Heart left ventricle (tissue), 13 donors: Measurements from ENCODE around the gene NFKBIE.

Source experiments
- CTCF ChIP-seq, 12 donors: fragments of 200-600 bp; sonication (generic) in 4 of 12; IDR thresholded peaks; one replicate each; pipeline versions ENCODE4 v1.5.0 to v1.8.0; 2018 to 2022; ENCODE audit warnings: antibody characterized with exemption in 12 of 12, mild to moderate bottlenecking in 5 of 12
- POLR2A ChIP-seq, 2 donors: fragments of 450-650 bp; IDR thresholded peaks; one replicate each; pipeline ENCODE4 v1.6.1; 2017; ENCODE audit warnings: antibody characterized with exemption in 2 of 2, mild to moderate bottlenecking in 2 of 2, moderate library complexity in 2 of 2
- donor health status: ischemic (EF 13 %, LVEDD 7.1; RV severe dilation, severe dysfunction).
- donor health status: DM: no; HTN: yes; CAD: no.
- donor health status: DM: no; HTN: no; CAD: no.
- donor health status: ischemic (EF 25% LVEDD 6.9; RV normal size, moderate dysfunction).
- donor health status: ischemic (EF 25% LVEDD 5.7; RV mildly dilated, moderate dysfunction).
- donor health status: ischemic (EF 35%, LVEDD 5.7; RV mildly dilated, moderate dysfunction).
- donor health status: nonischemic (EF 11% LVEDD 7.7; RV severe dilation, severe dysfunction).
- donor health status: DM: yes; HTN: yes; CAD: no.
- donor health status: PGD.
- donor health status: ischemic (EF 29% LVEDD 5.4; RV normal size, mild dysfunction).
- donor health status: nonischemic (EF 23%, LVEDD 6.1; RV moderate dilation, normal function).

- TF ChIP-seq CTCF (IDR thresholded peaks at IDR 0.05) (no peak), POLR2A (IDR thresholded peaks at IDR 0.05) (no peak)
Measured at GRCh38 chr6:44260011-44260410, 5.3 kb downstream of the NFKBIE start.
